ENCODE results near the gene SULT1A1. TPM values are rescaled to one million over a fixed set of nuclear protein-coding genes. Genes with fewer than 3 reads are reported as not detected.

The SULT1A1 gene
- total RNA-seq, 1 experiment from 2014 or later = 1.5 TPM

- Histone ChIP-seq H3K4me3 (ENCODE audit: low read depth in 2 of 2, low read length in 2 of 2) (no peak overlapping the region), H3K36me3 (ENCODE audit: control insufficient read depth, insufficient read depth, low read length) (no peaks in the 10 kb centered on the region), H3K27ac (ENCODE audit: low read length) (no peak overlapping the region), H3K4me1 (ENCODE audit: control insufficient read depth, insufficient read depth, low read length) (no peaks in the 10 kb centered on the region), H3K9me3 (ENCODE audit: control insufficient read depth, insufficient read depth, low read depth, low read length) (no peaks in the 10 kb centered on the region), H3K27me3 (ENCODE audit: control insufficient read depth, insufficient read depth, low read length) (no peaks in the 10 kb centered on the region)
- in situ Hi-C loops (cut with HindIII; ENCODE audit: low pct_unique_long_range_greater_than_20kb, low sequenced_read_pairs) (no loop called here), intact Hi-C loops (cut with micrococcal nuclease; ENCODE audit: unreplicated experiment) (no loop called here)
- ATAC-seq (no peak), DNase-seq (ENCODE audit: low read depth, low spot score) (no peak)
- no TSS peak for BruUV-seq (replicated peaks)
- ChIA-PET POLR2A (no interaction called here), CTCF (no interaction called here)
- TF ChIP-seq, protein P1, sequence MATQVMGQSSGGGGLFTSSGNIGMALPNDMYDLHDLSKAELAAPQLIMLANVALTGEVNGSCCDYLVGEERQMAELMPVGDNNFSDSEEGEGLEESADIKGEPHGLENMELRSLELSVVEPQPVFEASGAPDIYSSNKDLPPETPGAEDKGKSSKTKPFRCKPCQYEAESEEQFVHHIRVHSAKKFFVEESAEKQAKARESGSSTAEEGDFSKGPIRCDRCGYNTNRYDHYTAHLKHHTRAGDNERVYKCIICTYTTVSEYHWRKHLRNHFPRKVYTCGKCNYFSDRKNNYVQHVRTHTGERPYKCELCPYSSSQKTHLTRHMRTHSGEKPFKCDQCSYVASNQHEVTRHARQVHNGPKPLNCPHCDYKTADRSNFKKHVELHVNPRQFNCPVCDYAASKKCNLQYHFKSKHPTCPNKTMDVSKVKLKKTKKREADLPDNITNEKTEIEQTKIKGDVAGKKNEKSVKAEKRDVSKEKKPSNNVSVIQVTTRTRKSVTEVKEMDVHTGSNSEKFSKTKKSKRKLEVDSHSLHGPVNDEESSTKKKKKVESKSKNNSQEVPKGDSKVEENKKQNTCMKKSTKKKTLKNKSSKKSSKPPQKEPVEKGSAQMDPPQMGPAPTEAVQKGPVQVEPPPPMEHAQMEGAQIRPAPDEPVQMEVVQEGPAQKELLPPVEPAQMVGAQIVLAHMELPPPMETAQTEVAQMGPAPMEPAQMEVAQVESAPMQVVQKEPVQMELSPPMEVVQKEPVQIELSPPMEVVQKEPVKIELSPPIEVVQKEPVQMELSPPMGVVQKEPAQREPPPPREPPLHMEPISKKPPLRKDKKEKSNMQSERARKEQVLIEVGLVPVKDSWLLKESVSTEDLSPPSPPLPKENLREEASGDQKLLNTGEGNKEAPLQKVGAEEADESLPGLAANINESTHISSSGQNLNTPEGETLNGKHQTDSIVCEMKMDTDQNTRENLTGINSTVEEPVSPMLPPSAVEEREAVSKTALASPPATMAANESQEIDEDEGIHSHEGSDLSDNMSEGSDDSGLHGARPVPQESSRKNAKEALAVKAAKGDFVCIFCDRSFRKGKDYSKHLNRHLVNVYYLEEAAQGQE (IDR thresholded peaks at IDR 0.05; ENCODE audit: insufficient read depth in 1 of 2, low read depth in 2 of 2, low read length in 1 of 2) = no peak
- TF ChIP-seq POLR2AphosphoS5 (IDR thresholded peaks at IDR 0.05; ENCODE audit: low read depth, low read length) = no peak
- TF ChIP-seq, protein P2, sequence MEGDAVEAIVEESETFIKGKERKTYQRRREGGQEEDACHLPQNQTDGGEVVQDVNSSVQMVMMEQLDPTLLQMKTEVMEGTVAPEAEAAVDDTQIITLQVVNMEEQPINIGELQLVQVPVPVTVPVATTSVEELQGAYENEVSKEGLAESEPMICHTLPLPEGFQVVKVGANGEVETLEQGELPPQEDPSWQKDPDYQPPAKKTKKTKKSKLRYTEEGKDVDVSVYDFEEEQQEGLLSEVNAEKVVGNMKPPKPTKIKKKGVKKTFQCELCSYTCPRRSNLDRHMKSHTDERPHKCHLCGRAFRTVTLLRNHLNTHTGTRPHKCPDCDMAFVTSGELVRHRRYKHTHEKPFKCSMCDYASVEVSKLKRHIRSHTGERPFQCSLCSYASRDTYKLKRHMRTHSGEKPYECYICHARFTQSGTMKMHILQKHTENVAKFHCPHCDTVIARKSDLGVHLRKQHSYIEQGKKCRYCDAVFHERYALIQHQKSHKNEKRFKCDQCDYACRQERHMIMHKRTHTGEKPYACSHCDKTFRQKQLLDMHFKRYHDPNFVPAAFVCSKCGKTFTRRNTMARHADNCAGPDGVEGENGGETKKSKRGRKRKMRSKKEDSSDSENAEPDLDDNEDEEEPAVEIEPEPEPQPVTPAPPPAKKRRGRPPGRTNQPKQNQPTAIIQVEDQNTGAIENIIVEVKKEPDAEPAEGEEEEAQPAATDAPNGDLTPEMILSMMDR (IDR thresholded peaks at IDR 0.05) = no peak
- no peak for TF ChIP-seq TCF7L2 (IDR thresholded peaks at IDR 0.05; ENCODE audit: low read depth, low read length)
- TF ChIP-seq SIN3A (IDR thresholded peaks at IDR 0.05; ENCODE audit: borderline replicate concordance, insufficient read depth, low read depth, low read length) = no peak
Observed at GRCh38 chr16:28597692-28598261, 12.1 kb downstream of the SULT1A1 start.

DNA sequence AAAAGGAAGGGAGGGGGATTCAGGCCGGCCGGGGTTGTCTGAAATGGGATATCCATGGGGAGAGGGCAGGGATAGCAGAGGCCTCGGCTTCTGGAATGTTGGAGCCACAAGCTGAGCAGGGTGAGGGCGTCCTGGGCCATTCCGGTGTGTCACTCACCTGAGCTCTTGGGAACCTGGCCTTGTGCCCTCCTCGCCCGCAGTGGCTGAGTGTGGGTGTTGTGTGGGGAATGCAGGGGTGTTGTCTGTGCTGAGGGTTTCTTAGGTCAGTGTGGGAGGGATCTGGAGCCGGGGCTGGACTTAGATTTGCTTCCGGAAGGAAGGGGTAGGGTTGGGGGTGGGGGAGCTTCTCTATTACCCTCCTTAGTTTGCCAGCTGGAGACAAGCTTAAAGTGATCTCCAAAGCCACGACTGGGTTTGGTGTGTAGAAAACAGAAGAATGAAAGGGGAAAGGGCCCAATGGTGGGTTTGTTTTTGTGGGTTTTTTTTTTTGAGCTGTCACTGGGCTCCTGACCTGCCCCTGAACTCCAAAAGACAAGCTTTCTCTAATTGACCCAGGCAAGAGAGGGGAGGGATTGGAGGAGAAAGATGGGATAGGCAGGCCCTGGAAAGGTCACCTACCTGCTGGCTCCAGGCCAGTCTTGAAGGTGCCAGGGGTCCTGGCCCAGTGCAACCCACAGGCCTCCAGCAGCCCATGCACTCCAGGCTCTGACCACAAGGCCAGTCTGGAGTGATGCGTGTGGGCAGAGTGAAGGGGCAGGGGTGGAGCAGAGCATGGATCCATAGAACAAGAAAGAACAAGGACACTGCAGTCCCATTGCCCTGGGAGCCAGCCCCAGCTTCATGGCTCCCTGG lies 12.8 kb downstream of the SULT1A1 start, which contains the start of gene SULT1A2:
TSS of gene SULT1A2 (minus strand) at position 211 of the 852 bp plus-strand sequence. CDS start 1,120 bp downstream, outside the sequence.
- Histone ChIP-seq H3K27me3 (ENCODE audit: control insufficient read depth, insufficient read depth, low read length) (no peaks in the 10 kb centered on the region), H3K9me3 (ENCODE audit: control insufficient read depth, insufficient read depth, low read depth, low read length) (no peaks in the 10 kb centered on the region), H3K4me1 (ENCODE audit: control insufficient read depth, insufficient read depth, low read length) (no peaks in the 10 kb centered on the region), H3K27ac (ENCODE audit: low read length) (no peak within 1 kb of the TSS), H3K4me3 (ENCODE audit: low read depth in 2 of 2, low read length in 2 of 2) (no peak within 1 kb of the TSS), H3K36me3 (ENCODE audit: control insufficient read depth, insufficient read depth, low read length) (no peaks in the 10 kb centered on the region)
- CTCF ChIA-PET = no interaction called here
- POLR2A ChIA-PET = no interaction called here
- ATAC-seq (no peak), DNase-seq (ENCODE audit: low read depth, low spot score) (no peak)
- in situ Hi-C loops (cut with HindIII; ENCODE audit: low pct_unique_long_range_greater_than_20kb, low sequenced_read_pairs) (no loop called here), intact Hi-C loops (cut with micrococcal nuclease; ENCODE audit: unreplicated experiment) (no loop called here)
- no TSS peak for BruUV-seq (replicated peaks)
- TF ChIP-seq POLR2AphosphoS5 (IDR thresholded peaks at IDR 0.05; ENCODE audit: low read depth, low read length) (no peak), SIN3A (IDR thresholded peaks at IDR 0.05; ENCODE audit: borderline replicate concordance, insufficient read depth, low read depth, low read length) (no peak)
- TF ChIP-seq, protein P2 (IDR thresholded peaks at IDR 0.05) = no peak

All from Panc1 (cell line).